Endothelial cell of umbilical vein (primary cell): Measurements from ENCODE around the gene LMF1. TPM values are rescaled to one million over a fixed set of nuclear protein-coding genes. Genes with fewer than 3 reads are reported as not detected.

ENCODE experiments used
- BruUV-seq: library from RNA; stranded (reverse); fragments of 400-500 nt; replicated peaks from 2 replicates; lab custom pipeline; 2021; lab: Mats Ljungman, UMichigan
- CTCF ChIA-PET: fragments of 300-600, 350-600 bp; sonication (Branson Sonifier 250); formaldehyde crosslinking; loops from one replicate; lab custom pipeline; 2021; ENCODE audit warnings: antibody characterized with exemption, inconsistent platforms; lab: Charles Lee
- POLR2A ChIA-PET: fragments of 300-600, 350-600 bp; sonication (Branson Sonifier 250); formaldehyde crosslinking; loops from one replicate; lab custom pipeline; 2021; ENCODE audit warnings: antibody characterized with exemption, inconsistent platforms; lab: Charles Lee
- DNase-seq: peaks from one replicate; pipeline ENCODE4 v3.0.0-alpha.2; 2011; ENCODE audit warnings: low read depth, low spot score
- FAIRE-seq: peaks from 2 replicates; lab custom pipeline; 2011; peaks lifted over from hg19 to GRCh38; lab: Jason Lieb, UNC
- H2AFZ ChIP-seq: 2 replicates; pipeline ENCODE4 v1.6.0; 2012; ENCODE audit warnings: low read depth, low read length, control low read depth, inconsistent platforms
- H3K27ac ChIP-seq: 2 replicates; pipeline ENCODE4 v1.5.1; 2011; ENCODE audit warnings: low read depth, mild to moderate bottlenecking, control low read depth, low read length, moderate library complexity; ENCODE audit not compliant: insufficient read depth
- H3K27me3 ChIP-seq, 2 experiments: 2 replicates each; pipeline versions ENCODE4 v1.6.0 to v1.6.1; 2011; ENCODE audit warnings: low read length in 2 of 2, mixed read lengths in 1 of 2; ENCODE audit not compliant: control insufficient read depth in 2 of 2, insufficient read depth in 2 of 2
- H3K36me3 ChIP-seq, 2 experiments: 2 replicates in 1 of 2; 3 replicates in 1 of 2; pipeline ENCODE4 v1.5.1; 2011; ENCODE audit warnings: low read length in 2 of 2, mild to moderate bottlenecking in 1 of 2, moderate library complexity in 1 of 2; ENCODE audit not compliant: control insufficient read depth in 2 of 2, insufficient read depth in 2 of 2; ENCODE audit errors: extremely low read depth in 1 of 2
- H3K4me1 ChIP-seq: 3 replicates; pipeline ENCODE4 v1.5.1; 2011; ENCODE audit warnings: mild to moderate bottlenecking, low read length; ENCODE audit not compliant: control insufficient read depth, insufficient read depth; ENCODE audit errors: extremely low read depth
- H3K4me2 ChIP-seq: 2 replicates; pipeline ENCODE4 v1.6.1; 2011; ENCODE audit warnings: low read length, control low read depth, mixed read lengths; ENCODE audit not compliant: insufficient read depth
- H3K4me3 ChIP-seq, 3 experiments: fragments of 200-600 bp in 1 of 3; sonication (generic), shearing (Covaris generic) in 1 of 3; replicated peaks in 1 of 3; 2 replicates each; pipeline ENCODE4 v1.5.1; 2011 to 2016; ENCODE audit warnings: control low read depth in 3 of 3, low read length in 3 of 3, mild to moderate bottlenecking in 2 of 3, inconsistent platforms in 1 of 3, low read depth in 1 of 3, moderate library complexity in 1 of 3; ENCODE audit not compliant: insufficient read depth in 1 of 3
- H3K79me2 ChIP-seq: 2 replicates; pipeline ENCODE4 v1.6.0; 2012; ENCODE audit warnings: low read length, inconsistent platforms; ENCODE audit not compliant: control insufficient read depth, insufficient read depth
- H3K9ac ChIP-seq: replicated peaks from 2 replicates; pipeline ENCODE3; 2011; ENCODE audit warnings: low read length, control low read depth; ENCODE audit not compliant: insufficient read depth; ENCODE audit errors: extremely low read depth
- H3K9me1 ChIP-seq: replicated peaks from 3 replicates; pipeline ENCODE4 v1.6.0; 2011; ENCODE audit warnings: mild to moderate bottlenecking, low read length; ENCODE audit not compliant: control insufficient read depth, insufficient read depth; ENCODE audit errors: extremely low read depth
- H3K9me3 ChIP-seq: replicated peaks from 2 replicates; pipeline ENCODE4 v1.5.1; 2012; ENCODE audit warnings: low read length, inconsistent platforms; ENCODE audit not compliant: control insufficient read depth, insufficient read depth
- H4K20me1 ChIP-seq: replicated peaks from 2 replicates; pipeline ENCODE3; 2011; ENCODE audit warnings: mild to moderate bottlenecking, low read length; ENCODE audit not compliant: control insufficient read depth, insufficient read depth; ENCODE audit errors: extremely low read depth
- EZH2 ChIP-seq: IDR thresholded peaks from 2 replicates; pipeline ENCODE4 v1.6.1; 2012; ENCODE audit warnings: borderline replicate concordance, low read depth, mild to moderate bottlenecking, moderate library complexity, low read length, inconsistent platforms; ENCODE audit not compliant: severe bottlenecking
- FOS ChIP-seq: IDR thresholded peaks from 2 replicates; pipeline ENCODE4 v1.6.1; 2011; ENCODE audit warnings: mild to moderate bottlenecking, low read length, moderate library complexity, borderline replicate concordance; ENCODE audit not compliant: insufficient read depth
- GATA2 ChIP-seq: IDR thresholded peaks from 2 replicates; pipeline ENCODE4 v1.7.0; 2011; ENCODE audit warnings: low read depth, mild to moderate bottlenecking, moderate library complexity, mixed read lengths, low read length; ENCODE audit not compliant: insufficient read length, insufficient read depth
- JUN ChIP-seq: IDR thresholded peaks from 2 replicates; pipeline ENCODE4 v1.6.1; 2011; ENCODE audit warnings: borderline replicate concordance, low read depth; ENCODE audit not compliant: insufficient read length, insufficient read depth
- MYC ChIP-seq: IDR thresholded peaks from one replicate; pipeline ENCODE4 v1.6.1; 2011; ENCODE audit warnings: mild to moderate bottlenecking, low read depth, low read length
- POLR2A ChIP-seq: IDR thresholded peaks from 2 replicates; pipeline ENCODE4 v1.6.1; 2012; ENCODE audit warnings: low read depth, mild to moderate bottlenecking, control low read depth, low read length
- POLR2AphosphoS5 ChIP-seq: IDR thresholded peaks from 2 replicates; pipeline ENCODE4 v1.6.1; 2012; ENCODE audit warnings: low read depth, mild to moderate bottlenecking, control low read depth, low read length, moderate library complexity; ENCODE audit not compliant: insufficient read depth
- dilution Hi-C: fragments of 300-500 bp; cut with MboI; formaldehyde crosslinking; loops from one replicate; pipeline ENCODE4 v1.15.0; 2019; ENCODE audit warnings: low sequenced_read_pairs; ENCODE audit not compliant: extremely low pct_ligation_motif_present
- intact Hi-C: fragments of 100-400 bp; cut with micrococcal nuclease; formaldehyde crosslinking; loops from one replicate; pipeline ENCODE4 v1.10.0; 2022
- polyA plus RNA-seq, 4 experiments: library from polyadenylated mRNA; depleted of rRNA in 3 of 4; stranded (reverse) in 3 of 4; unstranded in 1 of 4; fragments of >200 nt; gene quantifications; 2 replicates each; pipeline versions ENCODE4 v1.2.1 to v1.2.3, GENCODE V29; 2011 to 2012; ENCODE audit warnings: missing spikeins in 1 of 4
- total RNA-seq: library from RNA; stranded (reverse); gene quantifications from 2 replicates; pipeline ENCODE4 v1.2.3, GENCODE V29; 2021
- TF ChIP-seq, protein P1 (sequence below), 2 donors: IDR thresholded peaks; 1 replicate in 1 of 2; 2 replicates in 1 of 2; pipeline ENCODE4 v1.5.1; 2011; ENCODE audit warnings: low read length in 2 of 2, mild to moderate bottlenecking in 2 of 2, moderate library complexity in 2 of 2, control low read depth in 1 of 2, inconsistent platforms in 1 of 2, low read depth in 1 of 2; ENCODE audit not compliant: insufficient read depth in 1 of 2; ENCODE audit errors: extremely low read depth in 1 of 2
- TF ChIP-seq, protein P2 (sequence below): IDR thresholded peaks from 2 replicates; pipeline ENCODE4 v1.6.1; 2011; ENCODE audit not compliant: insufficient read depth, insufficient read length

LMF1 gene
- total and polyA plus RNA-seq, 2 donors (not counting 3 experiments of a cell fraction or from before 2014, with no cell fraction given) = 17.8 TPM

DNA sequence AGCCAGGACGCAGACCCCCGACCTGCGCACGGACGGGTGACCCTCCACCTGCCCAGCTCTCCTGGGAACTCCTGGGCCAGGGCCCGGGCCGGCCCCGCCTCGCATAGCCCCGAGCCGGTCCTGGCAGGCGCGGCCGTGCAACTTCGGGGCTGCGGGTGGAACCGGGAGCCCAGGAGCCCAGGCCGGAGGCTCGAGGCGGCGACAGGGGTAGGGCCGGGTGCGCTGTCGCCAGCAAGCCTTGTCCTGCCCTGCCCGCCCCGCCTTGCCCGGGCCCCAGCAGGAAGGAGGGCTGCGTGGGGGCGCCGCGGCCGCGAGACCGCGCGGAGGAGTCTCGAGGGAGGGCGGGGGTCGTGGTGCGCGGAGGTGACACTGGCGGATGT lies 408 bp downstream of the LMF1 start:
- ChIA-PET POLR2A (no interaction called here), CTCF (interaction anchor here (0.9 kb wide), 1 partner anchor 25 kb away, joined by 3 read pairs; no protein-coding TSS in a partner anchor)
- Histone ChIP-seq H3K27me3 (no peaks in the 10 kb centered on the region), H3K4me3 (peak overlapping the region; percentile 64 to 97 (median 68)), H3K79me2 (no peaks in the 10 kb centered on the region), H3K4me2 (peak overlapping the region; percentile 38), H3K9me1 (no peaks in the 10 kb centered on the region), H3K27ac (peak overlapping the region; percentile 59), H3K36me3 (no peaks in the 10 kb centered on the region), H3K4me1 (peaks cover 7% of the 10 kb centered on the region), H4K20me1 (no peaks in the 10 kb centered on the region), H3K9ac (peak overlapping the region; percentile 85), H2AFZ (peak overlapping the region; percentile 94), H3K9me3 (no peaks in the 10 kb centered on the region)
- no TSS peak for BruUV-seq
- dilution Hi-C loops (no loop called here), intact Hi-C loops (no loop called here)
- TF ChIP-seq POLR2AphosphoS5 (no peak), EZH2 (no peak), MYC (no peak), GATA2 (no peak), POLR2A (no peak), JUN (no peak), FOS (no peak)
- TF ChIP-seq, protein P1, sequence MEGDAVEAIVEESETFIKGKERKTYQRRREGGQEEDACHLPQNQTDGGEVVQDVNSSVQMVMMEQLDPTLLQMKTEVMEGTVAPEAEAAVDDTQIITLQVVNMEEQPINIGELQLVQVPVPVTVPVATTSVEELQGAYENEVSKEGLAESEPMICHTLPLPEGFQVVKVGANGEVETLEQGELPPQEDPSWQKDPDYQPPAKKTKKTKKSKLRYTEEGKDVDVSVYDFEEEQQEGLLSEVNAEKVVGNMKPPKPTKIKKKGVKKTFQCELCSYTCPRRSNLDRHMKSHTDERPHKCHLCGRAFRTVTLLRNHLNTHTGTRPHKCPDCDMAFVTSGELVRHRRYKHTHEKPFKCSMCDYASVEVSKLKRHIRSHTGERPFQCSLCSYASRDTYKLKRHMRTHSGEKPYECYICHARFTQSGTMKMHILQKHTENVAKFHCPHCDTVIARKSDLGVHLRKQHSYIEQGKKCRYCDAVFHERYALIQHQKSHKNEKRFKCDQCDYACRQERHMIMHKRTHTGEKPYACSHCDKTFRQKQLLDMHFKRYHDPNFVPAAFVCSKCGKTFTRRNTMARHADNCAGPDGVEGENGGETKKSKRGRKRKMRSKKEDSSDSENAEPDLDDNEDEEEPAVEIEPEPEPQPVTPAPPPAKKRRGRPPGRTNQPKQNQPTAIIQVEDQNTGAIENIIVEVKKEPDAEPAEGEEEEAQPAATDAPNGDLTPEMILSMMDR (IDR thresholded peaks at IDR 0.05; ENCODE audit: extremely low read depth in 1 of 2, insufficient read depth in 1 of 2, low read depth in 1 of 2, low read length in 2 of 2) = no peak
- TF ChIP-seq, protein P2, sequence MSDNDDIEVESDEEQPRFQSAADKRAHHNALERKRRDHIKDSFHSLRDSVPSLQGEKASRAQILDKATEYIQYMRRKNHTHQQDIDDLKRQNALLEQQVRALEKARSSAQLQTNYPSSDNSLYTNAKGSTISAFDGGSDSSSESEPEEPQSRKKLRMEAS = no peak
- FAIRE-seq (no peak), DNase-seq (no peak)
